OCI-LY7 (cell line): ENCODE results near the gene MMAB. TPM values are rescaled to one million over a fixed set of nuclear protein-coding genes. Genes with fewer than 3 reads are reported as not detected.

ENCODE experiments used
- BruUV-seq: library from RNA; stranded (reverse); fragments of 400-500 nt; replicated peaks from 2 replicates; lab custom pipeline; 2021; lab: Mats Ljungman, UMichigan
- CTCF ChIA-PET: fragments of 300-600 bp; sonication (Branson Sonifier 250); formaldehyde crosslinking; loops from one replicate; lab custom pipeline; 2022; ENCODE audit warnings: antibody characterized with exemption; ENCODE audit not compliant: unreplicated experiment; lab: Charles Lee
- POLR2A ChIA-PET: fragments of 300-600 bp; sonication (Branson Sonifier 250); formaldehyde crosslinking; loops from one replicate; lab custom pipeline; 2022; ENCODE audit warnings: antibody characterized with exemption; lab: Charles Lee
- DNase-seq: peaks from one replicate; pipeline ENCODE4 v3.0.0-alpha.2; 2015; ENCODE audit warnings: low spot score
- H2AFZ ChIP-seq: fragments of 200-600 bp; sonication (generic), shearing (Covaris generic); 2 replicates; pipeline ENCODE4 v1.6.1; 2014; ENCODE audit warnings: mild to moderate bottlenecking, antibody characterized with exemption, low read length, moderate library complexity
- H3K27ac ChIP-seq: fragments of 200-600 bp; sonication (generic); 2 replicates; pipeline ENCODE4 v1.5.1; 2014; ENCODE audit warnings: mixed run types, low read depth, mild to moderate bottlenecking, moderate library complexity, low read length, inconsistent platforms; ENCODE audit not compliant: poor library complexity, severe bottlenecking
- H3K36me3 ChIP-seq: fragments of 200-600 bp; sonication (generic); 2 replicates; pipeline ENCODE4 v1.6.1; 2014; ENCODE audit warnings: mild to moderate bottlenecking, antibody characterized with exemption, low read length, moderate library complexity, mixed read lengths; ENCODE audit not compliant: insufficient read depth
- H3K4me1 ChIP-seq: fragments of 200-600 bp; sonication (generic); 2 replicates; pipeline ENCODE4 v1.5.1; 2014; ENCODE audit warnings: mild to moderate bottlenecking, low read length; ENCODE audit not compliant: insufficient read depth, poor library complexity, severe bottlenecking
- H3K4me2 ChIP-seq: fragments of 200-600 bp; sonication (generic); 2 replicates; pipeline ENCODE4 v1.6.1; 2014; ENCODE audit warnings: mild to moderate bottlenecking, low read length
- H3K4me3 ChIP-seq: fragments of 200-600 bp; sonication (generic); 2 replicates; pipeline ENCODE4 v1.5.1; 2014; ENCODE audit warnings: mild to moderate bottlenecking, low read depth, low read length; ENCODE audit not compliant: poor library complexity, severe bottlenecking
- H3K79me2 ChIP-seq: fragments of 200-600 bp; sonication (generic); 2 replicates; pipeline ENCODE4 v1.6.1; 2016; ENCODE audit warnings: low read depth, mild to moderate bottlenecking, low read length, moderate library complexity, mixed read lengths; ENCODE audit not compliant: insufficient read depth
- H3K9me2 ChIP-seq: fragments of 200-600 bp; sonication (generic); 2 replicates; pipeline ENCODE4 v1.6.1; 2016; ENCODE audit warnings: mild to moderate bottlenecking, low read length, mixed read lengths; ENCODE audit not compliant: insufficient read depth
- H3K9me3 ChIP-seq: fragments of 200-600 bp; sonication (generic); 2 replicates; pipeline ENCODE4 v1.6.1; 2014; ENCODE audit warnings: mild to moderate bottlenecking, mixed run types, low read length, mixed read lengths
- H4K20me1 ChIP-seq: fragments of 200-600 bp; sonication (generic); 2 replicates; pipeline ENCODE4 v1.6.1; 2014; ENCODE audit warnings: mild to moderate bottlenecking, antibody characterized with exemption, low read length, moderate library complexity, mixed read lengths; ENCODE audit not compliant: insufficient read depth
- CTCF ChIP-seq: fragments of 200-600 bp; sonication (generic); conservative IDR thresholded peaks from 2 replicates; pipeline ENCODE4 v1.5.1; 2014; ENCODE audit warnings: mild to moderate bottlenecking, antibody characterized with exemption, low read length, moderate library complexity, mixed read lengths
- EZH2phosphoT487 ChIP-seq: fragments of 200-600 bp; sonication (generic); IDR thresholded peaks from 2 replicates; pipeline ENCODE4 v1.6.1; 2018; ENCODE audit warnings: low read depth, borderline replicate concordance, mild to moderate bottlenecking, mixed run types, antibody characterized with exemption, low read length, moderate library complexity, mixed read lengths
- intact Hi-C: fragments of 100-400 bp; cut with micrococcal nuclease; formaldehyde crosslinking; loops from one replicate; pipeline ENCODE4 v1.10.0; 2022; ENCODE audit not compliant: unreplicated experiment
- total RNA-seq, 2 experiments: library from RNA; depleted of rRNA in 1 of 2; stranded (reverse); fragments of >200 nt in 1 of 2; shearing (Covaris generic) in 1 of 2; gene quantifications; 2 replicates each; pipeline ENCODE4 v1.2.3, GENCODE V29; 2014 to 2022

The MMAB gene
- total RNA-seq, 2 experiments from 2014 or later = 59.8 to 90.0 TPM

GRCh38 chr12:109525279-109525585 is 48.1 kb downstream of the MMAB start:
- H2AFZ ChIP-seq = no peak overlapping the region
- peaks cover 21% of the 10 kb centered on the region; the same call in 1 of the 2 replicates for H3K36me3 ChIP-seq
- no TSS peak for BruUV-seq
- no peak for DNase-seq
- no peaks in the 10 kb centered on the region for H3K79me2 ChIP-seq
- no peak overlapping the region for H3K27ac ChIP-seq
- H3K9me3 ChIP-seq = no peaks in the 10 kb centered on the region
- intact Hi-C loops = no loop called here
- H4K20me1 ChIP-seq = no peaks in the 10 kb centered on the region
- no peaks in the 10 kb centered on the region for H3K4me1 ChIP-seq
- ChIA-PET POLR2A (no interaction called here), CTCF (no interaction called here)
- H3K9me2 ChIP-seq = no peaks in the 10 kb centered on the region
- no peak overlapping the region for H3K4me3 ChIP-seq
- TF ChIP-seq CTCF (no peak), EZH2phosphoT487 (no peak)
- no peak overlapping the region for H3K4me2 ChIP-seq

DNA sequence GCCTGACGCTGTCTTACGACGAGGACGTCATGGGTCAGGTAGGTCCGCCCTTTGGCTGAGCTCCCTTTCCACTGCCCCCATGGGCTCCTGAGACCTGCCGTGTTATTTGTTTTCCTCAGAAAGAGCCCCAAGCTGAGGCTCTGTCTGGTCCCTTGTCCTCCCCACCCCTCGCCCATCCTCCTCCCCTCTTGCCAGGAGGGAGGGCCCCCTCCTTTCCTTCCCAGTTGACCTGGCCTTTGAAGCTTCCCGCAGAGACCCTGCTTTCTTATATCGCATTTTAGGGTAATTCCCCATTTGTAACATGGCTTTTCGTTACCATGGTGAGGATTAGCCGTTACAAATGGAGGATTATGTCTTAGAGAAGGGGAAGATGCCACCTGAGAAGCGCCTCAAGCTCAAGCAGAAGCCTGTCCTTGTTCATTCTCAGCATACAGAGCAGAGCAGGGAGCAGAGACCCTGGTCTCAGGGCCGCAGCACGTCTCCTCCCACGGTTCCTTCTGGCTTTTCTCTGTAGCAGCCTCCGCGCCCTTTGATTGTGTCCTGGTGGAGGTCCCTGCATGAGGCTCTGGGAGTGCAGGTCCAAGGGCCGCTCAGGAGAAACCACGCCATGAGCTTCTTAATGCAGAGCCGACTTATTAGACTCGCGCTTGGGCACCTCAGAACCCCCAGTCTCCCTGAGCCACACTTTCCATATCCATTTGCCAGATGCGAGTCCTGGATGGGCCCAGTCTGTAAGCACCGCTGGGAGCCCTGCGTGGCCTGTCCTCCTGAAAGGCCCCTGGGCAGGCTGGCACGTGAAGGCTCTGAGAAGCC is 48.6 kb downstream of the MMAB start:
- Histone ChIP-seq H3K4me3 (no peak overlapping the region), H3K79me2 (no peaks in the 10 kb centered on the region), H3K4me2 (no peak overlapping the region), H4K20me1 (no peaks in the 10 kb centered on the region), H3K27ac (no peak overlapping the region), H3K36me3 (peaks cover 22% of the 10 kb centered on the region; the same call in 1 of the 2 replicates), H3K4me1 (no peaks in the 10 kb centered on the region), H2AFZ (no peak overlapping the region), H3K9me2 (no peaks in the 10 kb centered on the region), H3K9me3 (no peaks in the 10 kb centered on the region)
- ChIA-PET POLR2A (interaction anchor here (0.5 kb wide), 1 partner anchor 105 kb away, joined by 4 read pairs; no protein-coding TSS in a partner anchor), CTCF (no interaction called here)
- BruUV-seq = no TSS peak
- intact Hi-C loops = no loop called here
- no peak for DNase-seq
- TF ChIP-seq CTCF (no peak), EZH2phosphoT487 (no peak)

- no peak overlapping the region for H3K4me3 ChIP-seq
- intact Hi-C loops = no loop called here
- H3K79me2 ChIP-seq = no peaks in the 10 kb centered on the region
- TF ChIP-seq CTCF (no peak), EZH2phosphoT487 (no peak)
- ChIA-PET POLR2A (interaction anchor here (0.7 kb wide), 1 partner anchor 177 kb away, joined by 3 read pairs; no protein-coding TSS in a partner anchor), CTCF (no interaction called here)
- no peak overlapping the region for H2AFZ ChIP-seq
- no peak for DNase-seq
- H3K9me2 ChIP-seq = no peaks in the 10 kb centered on the region
- no TSS peak for BruUV-seq
- H3K27ac ChIP-seq = no peak overlapping the region
- no peaks in the 10 kb centered on the region for H3K9me3 ChIP-seq
- no peaks in the 10 kb centered on the region for H4K20me1 ChIP-seq
- peaks cover 31% of the 10 kb centered on the region; the same call in 1 of the 2 replicates for H3K36me3 ChIP-seq
- H3K4me1 ChIP-seq = no peaks in the 10 kb centered on the region
- H3K4me2 ChIP-seq = no peak overlapping the region
Measured at GRCh38 chr12:109523504-109523903, 49.8 kb downstream of the MMAB start.
